ENCODE measurements around the gene SIRPD.

SIRPD gene

DNA sequence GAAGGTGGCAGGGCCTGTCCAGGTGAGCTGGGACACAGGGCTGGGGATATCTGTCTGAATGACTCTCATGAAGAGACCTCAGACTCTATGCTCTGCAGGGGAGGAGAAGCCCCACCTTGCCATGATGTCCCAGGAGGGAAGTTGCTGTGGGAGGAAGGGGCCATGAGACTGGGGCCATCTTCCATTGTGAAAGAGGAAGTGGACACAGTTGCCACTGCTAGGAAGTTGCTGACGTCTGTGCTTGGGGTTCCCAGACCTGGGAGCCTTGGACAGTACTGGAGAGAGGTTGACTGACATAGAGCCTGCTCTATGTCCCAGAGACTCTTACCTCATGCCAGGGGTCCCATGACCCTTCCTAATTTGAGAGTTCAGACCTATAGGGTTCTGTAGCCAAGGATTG is 37.8 kb upstream of the SIRPD start:
- H3K27ac ChIP-seq (ENCODE audit: extremely low read depth, low read depth, low read length), result no peak overlapping the region
- POLR2A ChIA-PET, result no interaction called here
- CTCF ChIA-PET, result no interaction called here

DNA sequence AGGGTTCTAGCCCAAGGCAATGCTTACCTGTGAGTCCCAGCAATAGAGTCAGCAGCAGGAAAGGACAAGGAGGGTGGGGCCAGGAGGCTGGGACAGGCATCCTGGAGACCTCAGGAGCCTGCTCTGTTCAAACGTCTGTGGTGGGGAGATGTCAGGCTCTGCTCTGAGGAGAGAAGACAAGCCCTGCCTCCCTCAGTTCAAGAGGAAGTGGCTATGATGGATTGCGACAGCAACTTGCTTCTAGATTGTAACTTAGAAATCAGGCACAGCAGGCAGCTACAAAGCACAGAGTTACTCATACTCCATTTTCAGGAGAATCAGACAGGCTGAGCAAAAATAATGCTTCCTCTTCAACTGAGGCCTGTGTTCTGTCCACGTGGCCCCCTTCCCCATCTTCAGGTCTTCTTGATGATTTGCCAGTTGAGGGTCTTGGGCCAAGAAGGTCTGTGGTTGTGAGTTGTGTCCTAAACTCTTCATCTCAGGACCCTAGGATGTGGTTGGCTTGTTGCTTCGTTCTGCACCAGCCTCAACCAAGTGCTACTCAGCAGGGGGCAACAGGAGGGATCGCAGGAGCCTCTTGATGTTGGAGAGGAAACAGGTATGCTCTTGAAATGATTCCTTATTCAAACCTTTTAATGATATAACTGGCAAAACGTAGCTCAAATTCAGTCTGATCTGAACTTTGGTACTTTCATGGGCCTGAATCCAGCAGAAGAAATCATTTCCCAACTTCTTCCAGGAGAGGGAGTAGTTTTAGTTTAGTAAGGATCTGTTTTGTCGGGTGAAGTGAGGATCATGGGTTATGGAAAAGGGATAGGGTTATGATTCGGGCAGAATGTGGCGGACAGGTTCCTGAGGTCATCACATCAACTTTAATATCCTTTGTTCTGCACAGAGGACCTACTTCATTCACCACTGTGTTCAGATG is 31.3 kb upstream of the SIRPD start:
- Histone ChIP-seq H3K27ac (ENCODE audit: extremely low read depth, low read depth, low read length) (no peak overlapping the region), H3K4me3 (ENCODE audit: low read depth, low read length) (no peak overlapping the region), H3K4me1 (ENCODE audit: control insufficient read depth, insufficient read depth, low read length) (no peaks in the 10 kb centered on the region), H3K9me3 (ENCODE audit: control insufficient read depth, insufficient read depth, low read depth, low read length) (no peaks in the 10 kb centered on the region), H3K36me3 (ENCODE audit: control insufficient read depth in 2 of 2, insufficient read depth in 1 of 2, low read length in 2 of 2) (no peaks in the 10 kb centered on the region)
- POLR2A ChIA-PET, result no interaction called here
- CTCF ChIA-PET, result no interaction called here
- TF ChIP-seq ZNF654 (tag by site-specific recombination; IDR thresholded peaks at IDR 0.05; ENCODE audit: low read depth) (no peak), ZNF37A (tag by site-specific recombination; IDR thresholded peaks at IDR 0.05) (no peak), OVOL3 (tag by site-specific recombination; IDR thresholded peaks at IDR 0.05) (no peak), ZNF202 (tag by site-specific recombination; IDR thresholded peaks at IDR 0.05; ENCODE audit: borderline replicate concordance) (no peak), WT1 (tag by site-specific recombination; IDR thresholded peaks at IDR 0.05) (no peak), ZNF610 (tag by site-specific recombination; IDR thresholded peaks at IDR 0.05; ENCODE audit: borderline replicate concordance) (no peak), ZNF560 (tag by site-specific recombination; IDR thresholded peaks at IDR 0.05; ENCODE audit: borderline replicate concordance) (no peak), ZFP3 (tag by site-specific recombination; IDR thresholded peaks at IDR 0.05; ENCODE audit: low read depth) (no peak)

More for the DNA sequence above, 37.8 kb upstream of the SIRPD start:
- Histone ChIP-seq H3K4me1 (ENCODE audit: control insufficient read depth, insufficient read depth, low read length) (no peaks in the 10 kb centered on the region), H3K4me3 (ENCODE audit: low read depth, low read length) (no peak overlapping the region), H3K36me3 (ENCODE audit: control insufficient read depth in 2 of 2, insufficient read depth in 1 of 2, low read length in 2 of 2) (no peaks in the 10 kb centered on the region), H3K9me3 (ENCODE audit: control insufficient read depth, insufficient read depth, low read depth, low read length) (no peaks in the 10 kb centered on the region)
- TF ChIP-seq ZNF184 (tag by site-specific recombination; IDR thresholded peaks at IDR 0.05) (no peak), ZNF23 (tag by site-specific recombination; IDR thresholded peaks at IDR 0.05; ENCODE audit: borderline replicate concordance) (no peak), ZNF341 (tag by site-specific recombination; IDR thresholded peaks at IDR 0.05; ENCODE audit: low read depth) (no peak), GLIS1 (tag by site-specific recombination; IDR thresholded peaks at IDR 0.05) (no peak), KLF1 (tag by site-specific recombination; IDR thresholded peaks at IDR 0.05) (no peak), GFI1B (tag by site-specific recombination; IDR thresholded peaks at IDR 0.05) (no peak), ZNF157 (tag by site-specific recombination; IDR thresholded peaks at IDR 0.05) (no peak), ZNF350 (tag by site-specific recombination; IDR thresholded peaks at IDR 0.05) (no peak), REPIN1 (tag by site-specific recombination; IDR thresholded peaks at IDR 0.05; ENCODE audit: low read depth) (no peak), ZNF707 (tag by site-specific recombination; IDR thresholded peaks at IDR 0.05) (no peak), BCL11B (tag by site-specific recombination; IDR thresholded peaks at IDR 0.05; ENCODE audit: low read depth) (no peak), TCF7L2 (IDR thresholded peaks at IDR 0.05; ENCODE audit: borderline replicate concordance, low read depth, low read length) (no peak), ZNF529 (tag by site-specific recombination; IDR thresholded peaks at IDR 0.05; ENCODE audit: insufficient replicate concordance) (no peak), HOXD13 (CRISPR knock-in tag; IDR thresholded peaks at IDR 0.05; ENCODE audit: borderline replicate concordance) (no peak), ZNF394 (tag by site-specific recombination; IDR thresholded peaks at IDR 0.05; ENCODE audit: borderline replicate concordance) (no peak), ZNF677 (tag by site-specific recombination; IDR thresholded peaks at IDR 0.05) (no peak)
- TF ChIP-seq, protein P1, sequence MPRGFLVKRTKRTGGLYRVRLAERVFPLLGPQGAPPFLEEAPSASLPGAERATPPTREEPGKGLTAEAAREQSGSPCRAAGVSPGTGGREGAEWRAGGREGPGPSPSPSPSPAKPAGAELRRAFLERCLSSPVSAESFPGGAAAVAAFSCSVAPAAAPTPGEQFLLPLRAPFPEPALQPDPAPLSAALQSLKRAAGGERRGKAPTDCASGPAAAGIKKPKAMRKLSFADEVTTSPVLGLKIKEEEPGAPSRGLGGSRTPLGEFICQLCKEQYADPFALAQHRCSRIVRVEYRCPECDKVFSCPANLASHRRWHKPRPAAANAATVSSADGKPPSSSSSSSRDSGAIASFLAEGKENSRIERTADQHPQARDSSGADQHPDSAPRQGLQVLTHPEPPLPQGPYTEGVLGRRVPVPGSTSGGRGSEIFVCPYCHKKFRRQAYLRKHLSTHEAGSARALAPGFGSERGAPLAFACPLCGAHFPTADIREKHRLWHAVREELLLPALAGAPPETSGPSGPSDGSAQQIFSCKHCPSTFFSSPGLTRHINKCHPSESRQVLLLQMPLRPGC (tag by site-specific recombination; IDR thresholded peaks at IDR 0.05), result no peak
- TF ChIP-seq, protein P2, sequence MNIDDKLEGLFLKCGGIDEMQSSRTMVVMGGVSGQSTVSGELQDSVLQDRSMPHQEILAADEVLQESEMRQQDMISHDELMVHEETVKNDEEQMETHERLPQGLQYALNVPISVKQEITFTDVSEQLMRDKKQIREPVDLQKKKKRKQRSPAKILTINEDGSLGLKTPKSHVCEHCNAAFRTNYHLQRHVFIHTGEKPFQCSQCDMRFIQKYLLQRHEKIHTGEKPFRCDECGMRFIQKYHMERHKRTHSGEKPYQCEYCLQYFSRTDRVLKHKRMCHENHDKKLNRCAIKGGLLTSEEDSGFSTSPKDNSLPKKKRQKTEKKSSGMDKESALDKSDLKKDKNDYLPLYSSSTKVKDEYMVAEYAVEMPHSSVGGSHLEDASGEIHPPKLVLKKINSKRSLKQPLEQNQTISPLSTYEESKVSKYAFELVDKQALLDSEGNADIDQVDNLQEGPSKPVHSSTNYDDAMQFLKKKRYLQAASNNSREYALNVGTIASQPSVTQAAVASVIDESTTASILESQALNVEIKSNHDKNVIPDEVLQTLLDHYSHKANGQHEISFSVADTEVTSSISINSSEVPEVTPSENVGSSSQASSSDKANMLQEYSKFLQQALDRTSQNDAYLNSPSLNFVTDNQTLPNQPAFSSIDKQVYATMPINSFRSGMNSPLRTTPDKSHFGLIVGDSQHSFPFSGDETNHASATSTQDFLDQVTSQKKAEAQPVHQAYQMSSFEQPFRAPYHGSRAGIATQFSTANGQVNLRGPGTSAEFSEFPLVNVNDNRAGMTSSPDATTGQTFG (tag by site-specific recombination; IDR thresholded peaks at IDR 0.05; ENCODE audit: borderline replicate concordance), result no peak
